K562 (cell line): ENCODE results near the gene GNAI3. TPM values are rescaled to one million over a fixed set of nuclear protein-coding genes. Genes with fewer than 3 reads are reported as not detected.

ENCODE experiments used
- ATF1 ChIP-seq, 2 experiments: fragments of 450-650 bp in 1 of 2; IDR thresholded peaks; 2 replicates each; pipeline ENCODE4 v1.6.1; 2016; ENCODE audit warnings: missing compliant biosample characterization in 1 of 2, missing genetic modification characterization in 1 of 2
- CHD7 ChIP-seq: fragments of 200-600 bp; sonication (generic); IDR thresholded peaks from one replicate; pipeline ENCODE4 v1.6.1; 2012; ENCODE audit warnings: mild to moderate bottlenecking, low read depth, low read length, inconsistent platforms
- LEF1 ChIP-seq: fragments of 450-650 bp; IDR thresholded peaks from 2 replicates; pipeline ENCODE4 v1.6.1; 2016; ENCODE audit warnings: mild to moderate bottlenecking
- RB1 ChIP-seq: fragments of 450-650 bp; IDR thresholded peaks from 2 replicates; pipeline ENCODE4 v1.6.1; 2017; ENCODE audit warnings: low read depth, mild to moderate bottlenecking
- ZNF311 ChIP-seq: fragments of 250-450 bp; sonication (Bioruptor Pico); IDR thresholded peaks from 2 replicates; pipeline ENCODE4 v1.4.0; 2020; ENCODE audit warnings: mild to moderate bottlenecking, moderate library complexity
- polyA plus RNA-seq, 8 experiments: library from polyadenylated mRNA; depleted of rRNA in 4 of 8; stranded (reverse) in 5 of 8; unstranded in 3 of 8; fragments of >200 nt; fragmentation: Nextera tagmentation in 2 of 8; fragmentation: Illumina TruSeq in 1 of 8; extraction: Ambion mirVana in 2 of 8; extraction: Trizol in 1 of 8; gene quantifications; 2 replicates each; pipeline versions ENCODE4 v1.2.1 to v1.2.3, GENCODE V29; 2011 to 2014; ENCODE audit warnings: inconsistent platforms in 1 of 8, missing spikeins in 1 of 8
- total RNA-seq, 7 experiments: library from RNA; depleted of rRNA in 6 of 7; stranded (reverse); fragments of >200 nt in 6 of 7; fragmentation: Illumina TruSeq in 2 of 7; extraction: Trizol in 2 of 7; gene quantifications; 2 replicates each; pipeline versions ENCODE4 v1.2.1 to v1.2.3, GENCODE V29; 2011 to 2021; ENCODE audit warnings: low replicate concordance in 1 of 7

GNAI3 gene
- total and polyA plus RNA-seq, 9 of the 15 experiments (the other 6 are each of a cell fraction or from before 2014, with no cell fraction given) = 6.3 to 13.2 (median 8.9) TPM

DNA sequence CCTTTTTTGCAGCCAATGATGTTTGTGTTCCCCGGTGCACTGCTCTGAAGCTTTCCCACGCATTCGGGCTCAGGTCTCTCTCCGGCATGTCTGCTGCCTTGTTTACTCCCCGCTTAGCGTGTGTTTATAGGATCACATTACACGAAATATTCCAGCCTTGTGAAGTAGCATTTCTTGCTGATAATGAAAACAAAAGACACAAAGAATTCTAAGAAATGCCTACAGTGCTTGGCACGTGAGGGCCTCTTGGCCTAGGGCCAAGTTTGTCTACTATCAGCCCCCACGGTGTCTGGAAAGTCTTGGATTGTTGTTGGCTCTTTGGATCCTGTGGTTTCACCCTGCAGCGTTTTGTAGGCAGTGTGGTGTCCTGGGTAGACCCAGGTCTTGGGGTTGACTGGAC lies 96.3 kb downstream of the GNAI3 start (continued):
- TF ChIP-seq RB1 = 0 out of 2 replicates have a peak, but pooled peaks have one; percentile 26
- no peak for TF ChIP-seq CHD7
- no peak for TF ChIP-seq LEF1
- no peak for TF ChIP-seq ZNF311 (CRISPR knock-in tag)
- TF ChIP-seq ATF1 (CRISPR knock-in tag; IDR thresholded peaks at IDR 0.05) = no peak
- TF ChIP-seq ATF1 (tag; IDR thresholded peaks at IDR 0.05) = no peak
